Neural progenitor cell (in vitro differentiated cells): ENCODE results near the gene DUSP12.

Experiments used
- EZH2 ChIP-seq: fragments of 200-600 bp; sonication (generic); IDR thresholded peaks from 2 replicates; pipeline ENCODE4 v1.6.1; 2017; ENCODE audit warnings: antibody characterized with exemption, mild to moderate bottlenecking, moderate library complexity
- EZH2phosphoT487 ChIP-seq: fragments of 200-600 bp; sonication (generic); IDR thresholded peaks from 2 replicates; pipeline ENCODE4 v1.6.1; 2017; ENCODE audit warnings: antibody characterized with exemption
- TF ChIP-seq, protein P1 (sequence below): fragments of 200-600 bp; sonication (generic); IDR thresholded peaks from 2 replicates; pipeline ENCODE4 v1.5.1; 2017; ENCODE audit warnings: antibody characterized with exemption, mild to moderate bottlenecking

GRCh38 chr1:161768986-161769672 lies 19.5 kb downstream of the DUSP12 start:
- TF ChIP-seq, protein P1, sequence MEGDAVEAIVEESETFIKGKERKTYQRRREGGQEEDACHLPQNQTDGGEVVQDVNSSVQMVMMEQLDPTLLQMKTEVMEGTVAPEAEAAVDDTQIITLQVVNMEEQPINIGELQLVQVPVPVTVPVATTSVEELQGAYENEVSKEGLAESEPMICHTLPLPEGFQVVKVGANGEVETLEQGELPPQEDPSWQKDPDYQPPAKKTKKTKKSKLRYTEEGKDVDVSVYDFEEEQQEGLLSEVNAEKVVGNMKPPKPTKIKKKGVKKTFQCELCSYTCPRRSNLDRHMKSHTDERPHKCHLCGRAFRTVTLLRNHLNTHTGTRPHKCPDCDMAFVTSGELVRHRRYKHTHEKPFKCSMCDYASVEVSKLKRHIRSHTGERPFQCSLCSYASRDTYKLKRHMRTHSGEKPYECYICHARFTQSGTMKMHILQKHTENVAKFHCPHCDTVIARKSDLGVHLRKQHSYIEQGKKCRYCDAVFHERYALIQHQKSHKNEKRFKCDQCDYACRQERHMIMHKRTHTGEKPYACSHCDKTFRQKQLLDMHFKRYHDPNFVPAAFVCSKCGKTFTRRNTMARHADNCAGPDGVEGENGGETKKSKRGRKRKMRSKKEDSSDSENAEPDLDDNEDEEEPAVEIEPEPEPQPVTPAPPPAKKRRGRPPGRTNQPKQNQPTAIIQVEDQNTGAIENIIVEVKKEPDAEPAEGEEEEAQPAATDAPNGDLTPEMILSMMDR = no peak
- TF ChIP-seq EZH2 (no peak), EZH2phosphoT487 (no peak)
